ENCODE data around the gene ZNF641.

ZNF641 gene

DNA sequence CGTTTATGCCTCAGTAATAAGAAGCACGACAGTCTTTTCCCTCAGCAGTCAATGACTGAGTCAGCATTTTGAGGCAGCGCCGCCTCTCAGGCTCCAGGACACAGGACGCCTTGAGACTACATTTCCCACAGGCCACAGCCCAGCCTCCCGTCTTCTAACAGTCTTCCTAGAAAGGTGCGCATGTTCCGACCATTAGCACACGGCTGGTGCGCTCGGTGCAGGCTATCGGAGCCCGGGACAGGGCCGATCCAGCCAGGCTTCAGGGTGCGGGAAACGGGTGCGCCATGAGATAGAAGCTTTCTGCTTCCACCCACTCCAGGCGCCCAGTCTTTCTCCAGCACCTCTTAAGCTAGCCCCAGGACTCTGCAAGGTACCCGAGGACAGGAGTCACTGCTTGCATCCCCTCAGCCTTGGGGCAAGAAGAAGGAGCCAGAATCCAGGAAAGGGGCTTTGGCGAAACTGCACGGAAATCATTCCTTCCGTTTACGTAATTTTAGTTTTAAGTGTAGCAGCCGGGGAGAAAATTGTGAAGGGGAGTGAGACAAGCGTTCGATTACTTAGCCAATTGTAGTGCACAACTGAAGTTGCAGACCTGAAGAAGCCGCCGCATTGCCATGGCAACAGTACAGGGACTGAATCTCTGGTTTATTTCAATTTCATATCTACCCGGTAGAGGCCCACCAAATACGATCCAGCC lies 54.0 kb downstream of the ZNF641 start:
- Histone ChIP-seq H3K4me1 (ENCODE audit: insufficient read depth, low read length, poor library complexity, severe bottlenecking) (no peaks in the 10 kb centered on the region), H3K79me2 (ENCODE audit: insufficient read depth, low read length) (no peaks in the 10 kb centered on the region), H3K4me3 (ENCODE audit: low read length, poor library complexity, severe bottlenecking) (no peak overlapping the region), H3K9me2 (replicated peaks; ENCODE audit: low read depth, low read length) (no peaks in the 10 kb centered on the region), H3K36me3 (ENCODE audit: insufficient read depth, low read length) (no peaks in the 10 kb centered on the region), H3K4me2 (ENCODE audit: low read depth, low read length, poor library complexity, severe bottlenecking) (no peak overlapping the region), H4K20me1 (ENCODE audit: insufficient read depth, low read length, poor library complexity, severe bottlenecking) (no peaks in the 10 kb centered on the region), H2AFZ (ENCODE audit: low read length) (no peak overlapping the region), H3K9me3 (ENCODE audit: insufficient read depth, low read depth, low read length) (no peaks in the 10 kb centered on the region), H3K27me3 (ENCODE audit: insufficient read depth, low read length, poor library complexity, severe bottlenecking) (peaks cover 11% of the 10 kb centered on the region), H3K9ac (ENCODE audit: low read depth, low read length, poor library complexity, severe bottlenecking) (no peak overlapping the region), H3F3A (ENCODE audit: low read depth) (no peaks in the 10 kb centered on the region)
- no peak for TF ChIP-seq EZH2phosphoT487 (IDR thresholded peaks at IDR 0.05; ENCODE audit: borderline replicate concordance)
- TF ChIP-seq, protein P1, sequence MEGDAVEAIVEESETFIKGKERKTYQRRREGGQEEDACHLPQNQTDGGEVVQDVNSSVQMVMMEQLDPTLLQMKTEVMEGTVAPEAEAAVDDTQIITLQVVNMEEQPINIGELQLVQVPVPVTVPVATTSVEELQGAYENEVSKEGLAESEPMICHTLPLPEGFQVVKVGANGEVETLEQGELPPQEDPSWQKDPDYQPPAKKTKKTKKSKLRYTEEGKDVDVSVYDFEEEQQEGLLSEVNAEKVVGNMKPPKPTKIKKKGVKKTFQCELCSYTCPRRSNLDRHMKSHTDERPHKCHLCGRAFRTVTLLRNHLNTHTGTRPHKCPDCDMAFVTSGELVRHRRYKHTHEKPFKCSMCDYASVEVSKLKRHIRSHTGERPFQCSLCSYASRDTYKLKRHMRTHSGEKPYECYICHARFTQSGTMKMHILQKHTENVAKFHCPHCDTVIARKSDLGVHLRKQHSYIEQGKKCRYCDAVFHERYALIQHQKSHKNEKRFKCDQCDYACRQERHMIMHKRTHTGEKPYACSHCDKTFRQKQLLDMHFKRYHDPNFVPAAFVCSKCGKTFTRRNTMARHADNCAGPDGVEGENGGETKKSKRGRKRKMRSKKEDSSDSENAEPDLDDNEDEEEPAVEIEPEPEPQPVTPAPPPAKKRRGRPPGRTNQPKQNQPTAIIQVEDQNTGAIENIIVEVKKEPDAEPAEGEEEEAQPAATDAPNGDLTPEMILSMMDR (conservative IDR thresholded peaks at IDR 0.05; ENCODE audit: low read length) = no peak

GRCh38 chr12:48292040-48292439 lies 58.7 kb downstream of the ZNF641 start:
- Histone ChIP-seq H2AFZ (ENCODE audit: low read length) (no peak overlapping the region), H3K9ac (ENCODE audit: low read depth, low read length, poor library complexity, severe bottlenecking) (no peak overlapping the region), H3K9me3 (ENCODE audit: insufficient read depth, low read depth, low read length) (no peaks in the 10 kb centered on the region), H3K4me3 (ENCODE audit: low read length, poor library complexity, severe bottlenecking) (no peak overlapping the region), H3K36me3 (ENCODE audit: insufficient read depth, low read length) (no peaks in the 10 kb centered on the region), H3K4me1 (ENCODE audit: insufficient read depth, low read length, poor library complexity, severe bottlenecking) (no peaks in the 10 kb centered on the region), H4K20me1 (ENCODE audit: insufficient read depth, low read length, poor library complexity, severe bottlenecking) (no peaks in the 10 kb centered on the region), H3K27me3 (ENCODE audit: insufficient read depth, low read length, poor library complexity, severe bottlenecking) (peaks cover 15% of the 10 kb centered on the region), H3K9me2 (replicated peaks; ENCODE audit: low read depth, low read length) (no peaks in the 10 kb centered on the region), H3K4me2 (ENCODE audit: low read depth, low read length, poor library complexity, severe bottlenecking) (no peak overlapping the region), H3K79me2 (ENCODE audit: insufficient read depth, low read length) (no peaks in the 10 kb centered on the region), H3F3A (ENCODE audit: low read depth) (no peaks in the 10 kb centered on the region)
- TF ChIP-seq, protein P1 (conservative IDR thresholded peaks at IDR 0.05; ENCODE audit: low read length) = no peak
- TF ChIP-seq EZH2phosphoT487 (IDR thresholded peaks at IDR 0.05; ENCODE audit: borderline replicate concordance) = no peak

GRCh38 chr12:48291511-48291910 lies 59.2 kb downstream of the ZNF641 start:
- H3K79me2 ChIP-seq (ENCODE audit: insufficient read depth, low read length) = no peaks in the 10 kb centered on the region
- H3K9me3 ChIP-seq (ENCODE audit: insufficient read depth, low read depth, low read length) = no peaks in the 10 kb centered on the region
- peaks cover 2% of the 10 kb centered on the region for H3K4me1 ChIP-seq (ENCODE audit: insufficient read depth, low read length, poor library complexity, severe bottlenecking)
- H3K4me2 ChIP-seq (ENCODE audit: low read depth, low read length, poor library complexity, severe bottlenecking) = no peak overlapping the region
- H3K4me3 ChIP-seq (ENCODE audit: low read length, poor library complexity, severe bottlenecking) = no peak overlapping the region
- H3K9ac ChIP-seq (ENCODE audit: low read depth, low read length, poor library complexity, severe bottlenecking) = no peak overlapping the region
- H3K27me3 ChIP-seq (ENCODE audit: insufficient read depth, low read length, poor library complexity, severe bottlenecking) = peaks cover 15% of the 10 kb centered on the region
- no peaks in the 10 kb centered on the region for H3F3A ChIP-seq (ENCODE audit: low read depth)
- H3K9me2 ChIP-seq (replicated peaks; ENCODE audit: low read depth, low read length) = no peaks in the 10 kb centered on the region
- no peak overlapping the region for H2AFZ ChIP-seq (ENCODE audit: low read length)
- H4K20me1 ChIP-seq (ENCODE audit: insufficient read depth, low read length, poor library complexity, severe bottlenecking) = no peaks in the 10 kb centered on the region
- no peaks in the 10 kb centered on the region for H3K36me3 ChIP-seq (ENCODE audit: insufficient read depth, low read length)
- no peak for TF ChIP-seq EZH2phosphoT487 (IDR thresholded peaks at IDR 0.05; ENCODE audit: borderline replicate concordance)
- TF ChIP-seq, protein P1 (conservative IDR thresholded peaks at IDR 0.05; ENCODE audit: low read length) = no peak
